Small intestine (tissue), 7 donors: ENCODE results near the gene CABCOCO1. TPM values are rescaled to one million over a fixed set of nuclear protein-coding genes. Genes with fewer than 3 reads are reported as not detected.

ENCODE experiments used
- DNase-seq, 2 donors: peaks; one replicate each; pipeline versions ENCODE4 v3.0.0 to v3.0.0-alpha.2; 2013
- FAIRE-seq: peaks from 2 replicates; lab custom pipeline; 2012; peaks lifted over from hg19 to GRCh38; lab: Jason Lieb, UNC
- H3K27ac ChIP-seq, 3 donors: one replicate each; pipeline ENCODE4 v1.5.1; 2013; ENCODE audit warnings: low read length in 2 of 3, mild to moderate bottlenecking in 2 of 3, control low read depth in 1 of 3, inconsistent platforms in 1 of 3, low read depth in 1 of 3, moderate library complexity in 1 of 3
- H3K27me3 ChIP-seq, 3 donors: one replicate each; pipeline ENCODE4 v1.6.1; 2013; ENCODE audit warnings: low read length in 3 of 3, inconsistent platforms in 1 of 3; ENCODE audit not compliant: control insufficient read depth in 3 of 3, insufficient read depth in 3 of 3
- H3K36me3 ChIP-seq, 3 donors: one replicate each; pipeline ENCODE4 v1.6.1; 2013; ENCODE audit warnings: low read length in 3 of 3, inconsistent platforms in 1 of 3, low read depth in 1 of 3, mild to moderate bottlenecking in 1 of 3, moderate library complexity in 1 of 3; ENCODE audit not compliant: control insufficient read depth in 3 of 3, insufficient read depth in 2 of 3
- H3K4me1 ChIP-seq, 3 donors: one replicate each; pipeline ENCODE4 v1.6.1; 2013; ENCODE audit warnings: low read length in 2 of 3, inconsistent platforms in 1 of 3, low read depth in 1 of 3, mild to moderate bottlenecking in 1 of 3, moderate library complexity in 1 of 3; ENCODE audit not compliant: control insufficient read depth in 3 of 3, insufficient read depth in 2 of 3
- H3K4me3 ChIP-seq, 3 donors: one replicate each; pipeline ENCODE4 v1.5.1; 2013; ENCODE audit warnings: low read length in 3 of 3, control low read depth in 1 of 3, inconsistent platforms in 1 of 3, low read depth in 1 of 3, mild to moderate bottlenecking in 1 of 3, moderate library complexity in 1 of 3
- H3K9me3 ChIP-seq, 2 donors: one replicate each; pipeline ENCODE4 v1.6.1; 2013; ENCODE audit warnings: low read depth in 1 of 2, low read length in 1 of 2; ENCODE audit not compliant: control insufficient read depth in 2 of 2, insufficient read depth in 1 of 2
- WGBS, 3 donors: extraction: QIAGEN DNeasy Blood & Tissue Kit; methylation state at CpG; one replicate each; pipeline ENCODE4 v1.1.7; 2013; 5-methylcytosine and 5-hydroxymethylcytosine counted together
- polyA plus RNA-seq, 4 donors: library from polyadenylated mRNA; stranded (reverse) in 3 of 4; unstranded in 1 of 4; fragments of 200-250 nt in 3 of 4; fragments of 120-200 nt in 1 of 4; gene quantifications; one replicate each; pipeline versions ENCODE4 v1.2.1 to v1.2.3, GENCODE V29; 2013
- donor health status: healthy with polysubstance abuse.
- donor health status: control.
- donor health status: control.
- donor health status: Bipolar disorder and iron deficiency.
- donor health status: healthy.

CABCOCO1 gene
- polyA plus RNA-seq, 4 donors = 0.15 to 0.49 TPM; not detected in 2

DNA sequence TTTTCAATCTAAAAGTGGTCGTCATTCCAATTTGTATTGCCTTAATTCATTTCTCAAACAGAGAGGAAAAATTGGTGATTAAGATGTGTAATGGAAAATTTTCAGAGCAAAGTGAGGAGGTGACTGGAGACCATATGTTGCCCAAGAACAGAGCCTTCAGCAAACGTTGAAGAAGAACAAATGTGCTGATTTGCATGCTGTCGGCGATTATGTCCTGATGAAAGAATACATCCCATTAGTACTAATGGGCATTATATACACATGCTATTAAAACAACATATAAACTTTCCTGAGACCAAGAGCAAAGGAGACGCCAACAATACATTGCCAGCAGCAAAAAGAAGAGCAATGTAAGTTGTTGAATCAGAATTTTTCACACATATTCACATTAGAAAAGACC lies 138.8 kb downstream of the CABCOCO1 start:
- Histone ChIP-seq H3K4me3 (no peak overlapping the region), H3K27me3 (no peaks in the 10 kb centered on the region), H3K9me3 (no peaks in the 10 kb centered on the region), H3K4me1 (no peaks in the 10 kb centered on the region), H3K36me3 (no peaks in the 10 kb centered on the region), H3K27ac (no peak overlapping the region)
- DNase-seq = no peak
- FAIRE-seq = no peak
- 82 to 94% (median 91%) methylated on average over 5 of the region's 5 CpGs for WGBS, 3 donors

DNA sequence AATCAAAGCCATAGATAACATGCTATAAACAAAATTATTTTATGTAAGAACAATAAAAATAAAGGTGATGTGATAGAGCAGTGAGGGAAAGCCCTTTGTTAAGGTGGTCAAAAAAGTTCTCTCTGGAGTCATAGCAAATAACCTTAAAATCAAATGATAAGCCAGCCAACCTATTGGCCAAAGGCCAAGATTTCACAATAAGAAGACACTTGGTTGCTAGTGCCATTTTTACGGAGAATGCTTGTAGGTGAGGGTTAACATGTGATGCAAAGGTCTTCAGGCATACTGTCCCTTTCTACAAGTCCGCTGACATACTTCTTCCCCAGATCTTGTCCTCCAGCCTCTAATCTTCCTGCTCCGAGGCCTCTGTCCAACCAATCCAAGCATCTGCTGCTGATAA lies 140.5 kb downstream of the CABCOCO1 start:
- WGBS, 3 donors = 95 to 99% (median 96%) methylated on average over 3 of the region's 3 CpGs
- no peak for FAIRE-seq

DNA sequence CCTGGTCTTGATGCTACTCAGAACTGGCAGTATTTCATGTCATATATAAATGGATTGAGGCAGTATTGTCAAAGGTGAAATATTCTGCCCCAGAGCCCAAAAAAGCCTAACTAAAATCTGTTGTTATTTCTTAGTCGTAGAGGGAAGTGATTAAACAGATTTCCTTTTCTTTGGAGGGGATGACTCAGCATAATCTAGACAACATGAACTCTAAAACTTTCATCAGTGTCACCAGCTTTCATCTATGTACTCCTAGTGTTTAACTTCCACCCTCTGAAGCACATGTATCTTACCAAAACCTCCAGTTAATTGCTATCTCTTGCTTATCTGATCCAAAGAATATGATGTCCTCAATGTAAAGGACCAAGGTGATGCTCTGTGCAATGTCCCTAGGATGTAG lies 141.7 kb downstream of the CABCOCO1 start:
- Histone ChIP-seq H3K36me3 (no peaks in the 10 kb centered on the region), H3K4me1 (no peaks in the 10 kb centered on the region), H3K27me3 (no peaks in the 10 kb centered on the region), H3K9me3 (no peaks in the 10 kb centered on the region), H3K4me3 (no peak overlapping the region), H3K27ac (no peak overlapping the region)
- DNase-seq = no peak
- FAIRE-seq = no peak
- WGBS, 3 donors = 42 to 52% (median 48%) methylated on average over 1 of the region's 1 CpG

More for the DNA sequence above, 140.5 kb downstream of the CABCOCO1 start:
- no peak overlapping the region for H3K27ac ChIP-seq
- no peaks in the 10 kb centered on the region for H3K4me1 ChIP-seq
- H3K4me3 ChIP-seq = no peak overlapping the region
- H3K27me3 ChIP-seq = no peaks in the 10 kb centered on the region
- H3K9me3 ChIP-seq = no peaks in the 10 kb centered on the region
- no peaks in the 10 kb centered on the region for H3K36me3 ChIP-seq
- no peak for DNase-seq

DNA sequence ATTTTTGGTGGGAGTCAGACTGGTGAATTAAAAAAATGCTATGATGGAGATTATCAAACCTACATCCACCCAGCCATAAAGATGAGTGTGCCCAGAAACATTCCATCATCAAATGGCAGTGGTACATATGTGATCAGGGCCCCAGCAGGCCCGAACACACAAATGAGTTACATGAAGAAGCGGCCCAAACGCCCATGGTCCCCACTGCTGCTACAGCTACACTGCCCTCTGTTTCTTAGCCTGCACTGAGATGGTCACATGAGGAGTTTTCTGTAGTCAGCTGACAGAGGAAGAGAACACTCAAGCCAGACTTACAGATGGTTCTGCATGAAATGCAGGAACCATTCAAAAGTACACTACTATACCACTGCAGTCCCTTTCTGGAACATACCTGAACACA lies 142.4 kb downstream of the CABCOCO1 start:
- Histone ChIP-seq H3K4me1 (no peaks in the 10 kb centered on the region), H3K9me3 (no peaks in the 10 kb centered on the region), H3K36me3 (no peaks in the 10 kb centered on the region), H3K27me3 (no peaks in the 10 kb centered on the region), H3K27ac (no peak overlapping the region), H3K4me3 (no peak overlapping the region)
- no peak for FAIRE-seq
- DNase-seq = no peak
- WGBS, 3 donors = 95 to 98% (median 97%) methylated on average over 3 of the region's 3 CpGs

DNA sequence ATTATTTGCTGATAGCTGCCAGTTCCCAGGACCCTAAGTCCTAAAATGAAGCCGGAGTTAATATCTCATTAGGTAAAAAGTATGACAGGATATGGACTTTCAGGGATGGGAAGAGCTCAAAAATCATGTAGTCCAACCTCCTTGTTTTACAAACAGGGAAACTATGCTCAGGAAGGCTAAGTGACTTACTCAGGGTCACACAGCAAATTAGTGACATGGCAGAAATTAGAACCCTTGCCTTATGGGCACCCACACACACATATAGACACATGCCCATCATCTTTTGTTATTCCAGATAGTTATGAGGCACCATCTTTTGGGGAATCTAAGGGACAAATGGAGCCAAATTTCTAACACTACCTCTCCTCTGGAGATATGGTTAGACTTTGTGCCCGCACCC lies 147.5 kb downstream of the CABCOCO1 start:
- WGBS, 3 donors = 95 to 99% (median 98%) methylated on average over 2 of the region's 2 CpGs
- no peak for FAIRE-seq
- H3K27ac ChIP-seq = no peak overlapping the region

DNA sequence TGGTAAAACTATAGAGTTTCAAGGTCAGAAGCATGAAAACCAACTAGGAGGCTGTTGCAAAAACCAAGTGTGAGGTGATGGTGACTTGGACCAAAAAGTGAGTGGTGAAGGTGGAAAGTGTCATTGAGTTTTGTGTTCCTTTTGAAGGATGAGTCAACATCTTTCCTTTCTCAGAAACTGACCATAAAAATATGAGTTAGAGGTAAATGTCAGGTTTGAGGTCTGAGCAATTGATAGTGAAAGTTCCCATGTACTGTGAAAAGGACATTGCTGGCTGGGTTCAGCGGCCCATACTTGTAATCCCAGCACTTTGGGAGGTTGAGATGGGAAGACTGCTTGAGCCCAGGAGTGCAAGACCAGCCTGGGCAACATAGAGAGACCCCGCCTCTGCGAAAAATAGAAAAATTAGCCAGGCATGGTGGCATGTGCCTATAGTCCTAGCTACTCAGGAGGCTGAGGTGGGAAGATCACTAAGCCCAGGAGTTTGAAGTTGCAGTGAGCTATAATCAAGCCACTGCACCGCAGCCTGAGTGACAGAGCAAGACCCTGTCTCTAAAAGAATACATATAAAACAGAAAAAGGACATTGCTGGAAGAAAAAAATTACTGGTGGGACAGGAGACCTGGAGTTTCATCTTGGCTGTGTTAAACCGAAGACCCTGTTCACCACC lies 149.5 kb downstream of the CABCOCO1 start:
- Histone ChIP-seq H3K4me1 (no peaks in the 10 kb centered on the region), H3K27ac (no peak overlapping the region), H3K9me3 (no peaks in the 10 kb centered on the region), H3K4me3 (no peak overlapping the region), H3K27me3 (no peaks in the 10 kb centered on the region), H3K36me3 (no peaks in the 10 kb centered on the region)
- DNase-seq = no peak
- WGBS, 3 donors = 84 to 94% (median 91%) methylated on average over 5 of the region's 5 CpGs
- no peak for FAIRE-seq

More for the DNA sequence above, 147.5 kb downstream of the CABCOCO1 start:
- no peak for DNase-seq
- H3K4me1 ChIP-seq = no peaks in the 10 kb centered on the region
- no peaks in the 10 kb centered on the region for H3K27me3 ChIP-seq
- H3K9me3 ChIP-seq = no peaks in the 10 kb centered on the region
- no peak overlapping the region for H3K4me3 ChIP-seq
- H3K36me3 ChIP-seq = no peaks in the 10 kb centered on the region

DNA sequence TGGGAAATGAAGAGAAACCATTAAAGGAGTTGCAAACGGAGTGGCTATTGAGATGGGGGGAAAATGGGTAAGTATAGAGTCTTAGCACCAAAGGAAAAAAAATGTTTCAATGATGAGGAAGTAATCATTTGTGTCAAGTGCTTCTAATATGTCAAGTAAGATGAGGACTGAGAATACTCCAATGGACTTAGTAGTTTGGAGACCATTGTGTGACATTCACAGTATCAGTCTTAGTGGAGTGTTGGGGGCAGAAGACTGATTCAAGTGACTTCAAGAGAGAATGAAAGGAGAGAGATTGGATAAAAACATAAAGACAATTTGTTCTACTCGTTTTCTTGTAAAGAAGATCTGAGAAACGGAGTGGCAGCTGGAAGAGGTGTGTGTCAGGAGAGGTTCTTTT lies 150.2 kb downstream of the CABCOCO1 start:
- H3K27me3 ChIP-seq = no peaks in the 10 kb centered on the region
- WGBS, 3 donors = 81 to 86% (median 85%) methylated on average over 3 of the region's 3 CpGs
- H3K4me3 ChIP-seq = no peak overlapping the region
- no peak for DNase-seq
- no peaks in the 10 kb centered on the region for H3K36me3 ChIP-seq
- FAIRE-seq = no peak
- H3K27ac ChIP-seq = no peak overlapping the region
- H3K9me3 ChIP-seq = no peaks in the 10 kb centered on the region
- no peaks in the 10 kb centered on the region for H3K4me1 ChIP-seq

DNA sequence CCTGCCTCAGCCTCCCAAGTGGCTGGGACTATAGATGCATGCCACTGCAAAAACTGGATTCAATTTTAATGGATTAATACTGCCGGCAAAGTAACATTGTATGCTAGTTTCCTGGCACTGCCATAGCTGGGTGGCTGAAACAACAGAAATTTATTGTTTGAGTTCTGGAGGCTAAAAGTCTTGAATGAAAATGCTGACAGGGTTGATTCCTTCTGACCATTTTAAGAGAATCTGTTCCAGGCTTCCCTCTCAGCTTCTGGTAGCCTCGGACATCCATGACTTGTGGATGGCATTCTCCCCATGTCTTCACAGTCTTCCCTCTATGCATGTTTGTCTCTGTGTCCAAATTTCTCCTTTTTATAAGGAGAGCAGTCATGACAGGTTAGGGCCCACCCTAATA lies 151.4 kb downstream of the CABCOCO1 start:
- 93 to 98% (median 97%) methylated on average over 2 of the region's 2 CpGs for WGBS, 3 donors
- Histone ChIP-seq H3K4me3 (no peak overlapping the region), H3K4me1 (no peaks in the 10 kb centered on the region)

DNA sequence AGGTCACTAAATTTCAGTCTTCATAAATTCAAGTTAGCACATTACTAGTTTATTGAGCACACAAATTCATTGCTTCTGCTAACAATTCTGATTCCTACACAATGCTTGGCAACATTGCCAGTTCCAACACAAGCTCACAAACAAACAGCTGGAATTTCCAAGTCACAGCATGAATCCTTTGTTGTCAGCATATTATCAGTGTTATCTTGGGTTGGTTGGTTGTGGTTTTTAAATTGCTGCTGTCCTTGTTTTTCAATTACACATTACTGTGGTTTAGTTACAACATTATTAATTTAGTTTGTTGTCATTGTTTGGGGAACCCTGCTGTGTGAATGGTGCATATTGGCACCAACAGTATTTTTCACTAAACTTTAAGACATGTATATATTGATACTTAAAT lies 152.8 kb downstream of the CABCOCO1 start:
- no peaks in the 10 kb centered on the region for H3K9me3 ChIP-seq
- H3K27ac ChIP-seq = no peak overlapping the region
- FAIRE-seq (no peak), DNase-seq (no peak)
- H3K4me3 ChIP-seq = no peak overlapping the region
- no peaks in the 10 kb centered on the region for H3K27me3 ChIP-seq
- H3K36me3 ChIP-seq = no peaks in the 10 kb centered on the region
- H3K4me1 ChIP-seq = no peaks in the 10 kb centered on the region

More for the DNA sequence above, 151.4 kb downstream of the CABCOCO1 start:
- no peaks in the 10 kb centered on the region for H3K9me3 ChIP-seq
- FAIRE-seq = no peak
- no peak overlapping the region for H3K27ac ChIP-seq
- no peak for DNase-seq
- H3K27me3 ChIP-seq = no peaks in the 10 kb centered on the region
- H3K36me3 ChIP-seq = no peaks in the 10 kb centered on the region
